ENCODE measurements around the gene TBX19.

- TF ChIP-seq EZH2phosphoT487 (IDR thresholded peaks at IDR 0.05; ENCODE audit: borderline replicate concordance, low read length) (no peak), CTCF (conservative IDR thresholded peaks at IDR 0.05; ENCODE audit: low read depth, low read length) (peak; percentile 92)
Observed at GRCh38 chr1:168234846-168235547, 45.7 kb upstream of the TBX19 start.

Data from PC-3 (cell line).